A549 (cell line): ENCODE measurements around the gene ATG10. TPM values are rescaled to one million over a fixed set of nuclear protein-coding genes. Genes with fewer than 3 reads are reported as not detected.

Experiments
- ATAC-seq, 2 experiments: fragments of 200-7000 bp in 1 of 2; fragments of >200 bp in 1 of 2; cut with Nextera tagmentation in 1 of 2; cut with Tn5 transposase in 1 of 2; 3 replicates each; pipeline versions ENCODE4 v1.8.0 to v1.9.1; 2018 to 2020; ENCODE audit warnings: mild to moderate bottlenecking in 1 of 2, moderate library complexity in 1 of 2
- CTCF ChIA-PET: fragments of 300-600 bp; sonication (Branson Sonifier 250); formaldehyde crosslinking; extraction: SDS; loops from one replicate; lab custom pipeline; 2021; ENCODE audit warnings: antibody characterized with exemption, inconsistent platforms; lab: Yijun Ruan, JAX
- POLR2A ChIA-PET: fragments of 350-600 bp; formaldehyde crosslinking; extraction: SDS; loops from one replicate; lab custom pipeline; 2021; ENCODE audit warnings: antibody characterized with exemption, inconsistent platforms; lab: Yijun Ruan, JAX
- DNase-seq, 2 experiments: peaks; one replicate each; pipeline versions ENCODE4 v3.0.0 to v3.0.0-alpha.2; 2011 to 2016; ENCODE audit warnings: low read depth in 1 of 2, low spot score in 1 of 2
- FAIRE-seq: peaks from 2 replicates; lab custom pipeline; 2011; peaks lifted over from hg19 to GRCh38; lab: Jason Lieb, UNC
- H3K27ac ChIP-seq, 2 experiments: fragments of >200 bp; sonication (Bioruptor Twin); formaldehyde crosslinking; 3 replicates each; pipeline ENCODE4 v1.5.1; 2016 to 2017
- H3K4me1 ChIP-seq: fragments of >200 bp; sonication (Bioruptor Twin); formaldehyde crosslinking; 3 replicates; pipeline ENCODE4 v1.6.1; 2016
- H3K4me2 ChIP-seq: fragments of >200 bp; sonication (Bioruptor Twin); formaldehyde crosslinking; 3 replicates; pipeline ENCODE4 v1.6.1; 2016
- H3K4me3 ChIP-seq: fragments of >200 bp; sonication (Bioruptor Twin); formaldehyde crosslinking; 3 replicates; pipeline ENCODE4 v1.5.1; 2016
- H3K9me3 ChIP-seq: fragments of >200 bp; sonication (Bioruptor Twin); formaldehyde crosslinking; 3 replicates; pipeline ENCODE4 v1.6.1; 2016
- ATOH8 ChIP-seq: fragments of 250-450 bp; sonication (Bioruptor Pico); IDR thresholded peaks from 2 replicates; pipeline ENCODE4 v1.5.0; 2020; ENCODE audit warnings: low read depth, mild to moderate bottlenecking, moderate library complexity
- CBX2 ChIP-seq: fragments of 200-600 bp; sonication (generic); IDR thresholded peaks from 2 replicates; pipeline ENCODE4 v1.6.1; 2016; ENCODE audit warnings: low read depth, mild to moderate bottlenecking, borderline replicate concordance
- CEBPB ChIP-seq, 2 experiments: fragments of >200 bp in 1 of 2; sonication (Bioruptor Twin) in 1 of 2; formaldehyde crosslinking in 1 of 2; IDR thresholded peaks; 2 replicates each; pipeline ENCODE4 v1.6.1; 2012 to 2016
- CHD2 ChIP-seq: fragments of 150-350 bp; IDR thresholded peaks from 2 replicates; pipeline ENCODE4 v1.6.1; 2014; ENCODE audit warnings: low read length; ENCODE audit not compliant: partially characterized antibody
- CHD4 ChIP-seq: fragments of 200-600 bp; sonication (generic); IDR thresholded peaks from 2 replicates; pipeline ENCODE4 v1.6.1; 2016; ENCODE audit warnings: antibody characterized with exemption, mild to moderate bottlenecking, borderline replicate concordance
- FOSB ChIP-seq: fragments of 250-450 bp; sonication (Bioruptor Pico); IDR thresholded peaks from 2 replicates; pipeline ENCODE4 v1.5.0; 2020; ENCODE audit warnings: mild to moderate bottlenecking, moderate library complexity
- FOSL2 ChIP-seq, 2 experiments: fragments of 450-650 bp in 1 of 2; fragments of >200 bp in 1 of 2; sonication (Bioruptor Twin) in 1 of 2; formaldehyde crosslinking; IDR thresholded peaks; 2 replicates each; pipeline versions ENCODE4 v1.5.0 to v1.6.1; 2016 to 2020; ENCODE audit warnings: mild to moderate bottlenecking in 1 of 2, moderate library complexity in 1 of 2
- GATA3 ChIP-seq: IDR thresholded peaks from 2 replicates; pipeline ENCODE4 v1.6.1; 2012; ENCODE audit warnings: borderline replicate concordance
- HES2 ChIP-seq: fragments of >200 bp; sonication (Bioruptor Twin); formaldehyde crosslinking; IDR thresholded peaks from 2 replicates; pipeline ENCODE4 v1.6.1; 2016
- HOXA7 ChIP-seq: fragments of 250-450 bp; sonication (Bioruptor Pico); IDR thresholded peaks from 2 replicates; pipeline ENCODE4 v1.5.0; 2020; ENCODE audit warnings: mild to moderate bottlenecking, moderate library complexity
- HOXB13 ChIP-seq: fragments of 250-450 bp; sonication (Bioruptor Pico); IDR thresholded peaks from 2 replicates; pipeline ENCODE4 v1.5.0; 2020; ENCODE audit warnings: low read depth, mild to moderate bottlenecking, moderate library complexity
- HOXB5 ChIP-seq: fragments of 250-450 bp; sonication (Bioruptor Pico); IDR thresholded peaks from 2 replicates; pipeline ENCODE4 v1.5.0; 2020; ENCODE audit warnings: mild to moderate bottlenecking, moderate library complexity
- JUN ChIP-seq, 2 experiments: fragments of >200 bp; sonication (Bioruptor Twin); formaldehyde crosslinking; IDR thresholded peaks; 2 replicates in 1 of 2; 3 replicates in 1 of 2; pipeline ENCODE4 v1.6.1; 2016 to 2017
- KDM5A ChIP-seq: fragments of 200-600 bp; sonication (generic); IDR thresholded peaks from 2 replicates; pipeline ENCODE4 v1.6.1; 2016; ENCODE audit warnings: antibody characterized with exemption, mild to moderate bottlenecking
- MAFK ChIP-seq: fragments of 450-650 bp; IDR thresholded peaks from 2 replicates; pipeline ENCODE4 v1.6.1; 2014; ENCODE audit not compliant: partially characterized antibody
- NPAS2 ChIP-seq: fragments of 250-450 bp; sonication (Bioruptor Pico); IDR thresholded peaks from 2 replicates; pipeline ENCODE4 v1.8.0; 2022; ENCODE audit warnings: mild to moderate bottlenecking, moderate library complexity, borderline replicate concordance
- NR3C1 ChIP-seq: fragments of >200 bp; sonication (Bioruptor Twin); formaldehyde crosslinking; IDR thresholded peaks from 3 replicates; pipeline ENCODE4 v1.6.1; 2017
- PBX3 ChIP-seq: IDR thresholded peaks from 2 replicates; pipeline ENCODE4 v1.6.1; 2012
- PHF8 ChIP-seq: fragments of 200-600 bp; sonication (generic); IDR thresholded peaks from 2 replicates; pipeline ENCODE4 v1.6.1; 2016; ENCODE audit warnings: low read depth, mild to moderate bottlenecking, antibody characterized with exemption, moderate library complexity, borderline replicate concordance
- POLR2A ChIP-seq: IDR thresholded peaks from 2 replicates; pipeline ENCODE4 v1.6.1; 2012; ENCODE audit warnings: mild to moderate bottlenecking, low read length
- POLR2AphosphoS2 ChIP-seq: conservative IDR thresholded peaks from 2 replicates; pipeline ENCODE4 v1.6.1; 2012; ENCODE audit warnings: low read length, improper control_type of control experiment, inconsistent platforms
- RNF2 ChIP-seq: fragments of 200-600 bp; sonication (generic); IDR thresholded peaks from 2 replicates; pipeline ENCODE4 v1.6.1; 2016; ENCODE audit warnings: low read depth, mild to moderate bottlenecking, antibody characterized with exemption, moderate library complexity, borderline replicate concordance
- SMC3 ChIP-seq: fragments of >200 bp; sonication (Bioruptor Twin); formaldehyde crosslinking; IDR thresholded peaks from 3 replicates; pipeline ENCODE4 v1.6.1; 2018; ENCODE audit warnings: inconsistent platforms
- SREBF2 ChIP-seq: fragments of 450-650 bp; IDR thresholded peaks from 2 replicates; pipeline ENCODE4 v1.6.1; 2014; ENCODE audit warnings: mild to moderate bottlenecking, moderate library complexity
- ZC3H11A ChIP-seq: fragments of 450-650 bp; IDR thresholded peaks from 2 replicates; pipeline ENCODE4 v1.6.1; 2014; ENCODE audit warnings: antibody characterized with exemption, mild to moderate bottlenecking
- ZFP36 ChIP-seq: fragments of 450-650 bp; IDR thresholded peaks from 2 replicates; pipeline ENCODE4 v1.6.1; 2014; ENCODE audit warnings: borderline replicate concordance; ENCODE audit not compliant: partially characterized antibody
- ZNF302 ChIP-seq: fragments of 250-450 bp; sonication (Bioruptor Pico); IDR thresholded peaks from 2 replicates; pipeline ENCODE4 v1.9.0; 2021; ENCODE audit warnings: inconsistent platforms, mild to moderate bottlenecking, moderate library complexity
- ZSCAN20 ChIP-seq: fragments of 250-450 bp; sonication (Bioruptor Pico); IDR thresholded peaks from 2 replicates; pipeline ENCODE4 v1.8.0; 2022; ENCODE audit warnings: mild to moderate bottlenecking, moderate library complexity
- WGBS: methylation state at CpG from one replicate; pipeline ENCODE4 v1.1.6; 2017; ENCODE audit errors: missing lambda C conversion rate; 5-methylcytosine and 5-hydroxymethylcytosine counted together
- polyA plus RNA-seq, 4 experiments: library from polyadenylated mRNA; depleted of rRNA in 3 of 4; stranded (reverse); fragments of >200 nt; fragmentation: RNase III in 1 of 4; extraction: RNeasy Plus Mini Kit Qiagen cat#74134 plus additional on column Dnase treatment in 1 of 4; gene quantifications; 2 replicates in 3 of 4; 3 replicates in 1 of 4; pipeline ENCODE4 v1.2.3, GENCODE V29; 2011 to 2017
- TF ChIP-seq, protein P1 (sequence below): fragments of 250-450 bp; sonication (Bioruptor Pico); IDR thresholded peaks from 2 replicates; pipeline ENCODE4 v1.5.0; 2021; ENCODE audit warnings: mild to moderate bottlenecking, moderate library complexity, borderline replicate concordance
- TF ChIP-seq, protein P2 (sequence below): fragments of 450-650 bp; IDR thresholded peaks from 2 replicates; pipeline ENCODE4 v1.6.1; 2014; ENCODE audit warnings: antibody characterized with exemption

The ATG10 gene
- polyA plus RNA-seq, 2 of the 4 experiments (the other 2 are of a cell fraction), result 12.7 to 17.9 TPM

DNA sequence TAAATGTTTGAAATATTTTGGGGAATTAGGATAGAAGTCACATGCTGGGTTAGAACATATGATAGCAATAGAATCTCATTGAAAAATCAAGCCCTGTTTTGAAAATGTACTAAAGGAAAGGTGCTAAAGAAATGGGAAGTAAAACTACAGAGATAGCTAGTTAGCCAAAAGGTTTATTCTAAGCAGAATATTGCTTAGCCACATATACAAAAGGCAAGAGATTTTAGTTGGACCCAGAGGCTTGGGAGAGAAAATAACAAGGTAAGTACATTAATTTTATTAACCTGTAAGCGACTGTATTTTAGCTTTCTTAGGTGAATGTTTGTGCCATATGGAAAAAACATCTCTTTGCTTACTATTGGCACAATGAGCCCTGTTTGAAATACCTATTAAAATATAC lies 198.1 kb downstream of the ATG10 start:
- TF ChIP-seq GATA3, result no peak
- TF ChIP-seq ZC3H11A, result no peak
- TF ChIP-seq RNF2, result no peak
- no peak for TF ChIP-seq PBX3
- no peak for TF ChIP-seq ZNF302 (CRISPR knock-in tag)
- TF ChIP-seq JUN (IDR thresholded peaks at IDR 0.05), result no peak
- TF ChIP-seq, protein P1, sequence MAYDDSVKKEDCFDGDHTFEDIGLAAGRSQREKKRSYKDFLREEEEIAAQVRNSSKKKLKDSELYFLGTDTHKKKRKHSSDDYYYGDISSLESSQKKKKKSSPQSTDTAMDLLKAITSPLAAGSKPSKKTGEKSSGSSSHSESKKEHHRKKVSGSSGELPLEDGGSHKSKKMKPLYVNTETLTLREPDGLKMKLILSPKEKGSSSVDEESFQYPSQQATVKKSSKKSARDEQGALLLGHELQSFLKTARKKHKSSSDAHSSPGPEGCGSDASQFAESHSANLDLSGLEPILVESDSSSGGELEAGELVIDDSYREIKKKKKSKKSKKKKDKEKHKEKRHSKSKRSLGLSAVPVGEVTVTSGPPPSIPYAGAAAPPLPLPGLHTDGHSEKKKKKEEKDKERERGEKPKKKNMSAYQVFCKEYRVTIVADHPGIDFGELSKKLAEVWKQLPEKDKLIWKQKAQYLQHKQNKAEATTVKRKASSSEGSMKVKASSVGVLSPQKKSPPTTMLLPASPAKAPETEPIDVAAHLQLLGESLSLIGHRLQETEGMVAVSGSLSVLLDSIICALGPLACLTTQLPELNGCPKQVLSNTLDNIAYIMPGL (CRISPR knock-in tag), result no peak
- no peak for TF ChIP-seq HOXA7 (CRISPR knock-in tag)
- TF ChIP-seq ZSCAN20 (CRISPR knock-in tag), result no peak
- TF ChIP-seq NR3C1, result no peak
- TF ChIP-seq FOSL2 (IDR thresholded peaks at IDR 0.05), result no peak
- TF ChIP-seq FOSL2 (CRISPR knock-in tag; IDR thresholded peaks at IDR 0.05), result no peak
- TF ChIP-seq SREBF2, result no peak
- no peak for TF ChIP-seq POLR2A
- TF ChIP-seq POLR2AphosphoS2, result no peak
- TF ChIP-seq ATOH8 (CRISPR knock-in tag), result no peak
- no peak for TF ChIP-seq KDM5A
- no peak for TF ChIP-seq CHD2
- TF ChIP-seq, protein P2, sequence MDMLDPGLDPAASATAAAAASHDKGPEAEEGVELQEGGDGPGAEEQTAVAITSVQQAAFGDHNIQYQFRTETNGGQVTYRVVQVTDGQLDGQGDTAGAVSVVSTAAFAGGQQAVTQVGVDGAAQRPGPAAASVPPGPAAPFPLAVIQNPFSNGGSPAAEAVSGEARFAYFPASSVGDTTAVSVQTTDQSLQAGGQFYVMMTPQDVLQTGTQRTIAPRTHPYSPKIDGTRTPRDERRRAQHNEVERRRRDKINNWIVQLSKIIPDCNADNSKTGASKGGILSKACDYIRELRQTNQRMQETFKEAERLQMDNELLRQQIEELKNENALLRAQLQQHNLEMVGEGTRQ, result no peak
- TF ChIP-seq CHD4, result no peak
- no peak for TF ChIP-seq HOXB13 (CRISPR knock-in tag)
- ATAC-seq, result no peak
- H3K4me1 ChIP-seq, result peaks cover 16% of the 10 kb centered on the region
- no peak for FAIRE-seq
- ChIA-PET CTCF (no interaction called here), POLR2A (interaction anchor here (0.5 kb wide), 1 partner anchor 61 kb away, joined by 3 read pairs; no protein-coding TSS in a partner anchor)
- no peak overlapping the region for H3K4me3 ChIP-seq
- no peak for DNase-seq
- H3K27ac ChIP-seq, result no peak overlapping the region
- 80% methylated on average over 1 of the region's 1 CpG for WGBS
- no peaks in the 10 kb centered on the region for H3K9me3 ChIP-seq
- H3K4me2 ChIP-seq, result no peak overlapping the region

DNA sequence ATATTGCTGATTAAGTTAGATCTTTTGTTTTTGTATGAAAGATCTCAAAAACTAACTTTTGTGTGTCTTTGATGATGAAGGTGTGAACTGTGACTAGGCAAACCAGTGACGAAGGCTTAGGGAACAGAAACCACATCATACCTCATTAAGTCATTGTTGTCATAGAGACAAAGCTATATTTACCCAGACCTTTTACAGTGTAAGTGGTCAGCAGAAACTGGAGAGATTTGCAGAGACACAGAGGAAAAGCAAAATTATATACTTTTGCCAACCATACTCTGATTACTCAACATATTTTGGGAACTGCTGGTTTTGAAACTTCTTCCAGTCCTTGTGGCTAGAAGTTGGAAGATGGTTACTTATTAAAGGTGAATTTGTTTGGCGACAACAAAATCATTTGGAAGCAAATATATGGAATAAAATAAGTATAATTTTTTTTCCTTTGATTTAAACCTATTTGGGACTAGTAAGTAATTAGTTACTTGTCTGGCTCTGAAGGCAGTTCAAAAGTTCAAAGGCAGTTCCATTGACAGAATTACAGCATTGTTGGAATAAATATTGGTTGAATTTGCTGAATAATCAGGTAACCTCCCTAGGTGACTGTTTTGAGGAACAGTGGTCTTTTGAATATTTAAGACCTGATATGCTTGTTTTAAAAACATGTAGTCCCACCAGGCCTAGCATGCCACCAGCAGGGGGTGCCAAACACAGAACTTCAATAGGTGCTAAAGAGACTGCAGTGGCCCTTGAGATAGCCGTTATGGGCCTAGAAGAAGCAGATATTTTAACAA lies 202.5 kb downstream of the ATG10 start:
- H3K4me1 ChIP-seq, result peaks cover 8% of the 10 kb centered on the region; the same call in 2 of the 3 replicates
- CTCF ChIA-PET, result interaction anchor here (0.9 kb wide), 1 partner anchor 51 kb away, joined by 3 read pairs; no protein-coding TSS in a partner anchor
- POLR2A ChIA-PET, result no interaction called here
- peak; percentile 38 to 76 for DNase-seq
- WGBS, result 64% methylated on average over 3 of the region's 3 CpGs
- no peak overlapping the region for H3K4me3 ChIP-seq
- H3K9me3 ChIP-seq, result no peaks in the 10 kb centered on the region
- H3K27ac ChIP-seq, result no peak overlapping the region
- ATAC-seq, result peak; percentile 73 to 88
- peak; percentile 7 for FAIRE-seq
- no peak overlapping the region for H3K4me2 ChIP-seq
- TF ChIP-seq KDM5A, result no peak
- TF ChIP-seq HES2, result no peak
- TF ChIP-seq ZFP36, result no peak
- peak; percentile 53 for TF ChIP-seq SMC3
- TF ChIP-seq FOSB (CRISPR knock-in tag), result no peak
- TF ChIP-seq, protein P1 (CRISPR knock-in tag), result no peak
- no peak for TF ChIP-seq CEBPB (IDR thresholded peaks at IDR 0.05)
- peak; percentile 4 for TF ChIP-seq MAFK
- TF ChIP-seq HOXB5 (CRISPR knock-in tag), result no peak
- no peak for TF ChIP-seq NPAS2 (CRISPR knock-in tag)
- no peak for TF ChIP-seq CBX2
- no peak for TF ChIP-seq PHF8
